Liver (tissue), 3 donors: Measurements from ENCODE around the gene WWOX.

Experiments
- EGR1 ChIP-seq, 2 donors: IDR thresholded peaks; 2 replicates each; pipeline ENCODE4 v1.6.1; 2016 to 2018; ENCODE audit warnings: antibody characterized with exemption in 2 of 2, low read depth in 2 of 2
- FOXA1 ChIP-seq: IDR thresholded peaks from 2 replicates; pipeline ENCODE4 v1.6.1; 2016; ENCODE audit warnings: antibody characterized with exemption
- HNF4A ChIP-seq, 2 donors: conservative IDR thresholded peaks; 2 replicates each; pipeline ENCODE4 v1.6.1; 2016; ENCODE audit warnings: antibody characterized with exemption in 2 of 2, mild to moderate bottlenecking in 2 of 2
- JUND ChIP-seq, 2 donors: IDR thresholded peaks; 2 replicates each; pipeline ENCODE4 v1.6.1; 2016; ENCODE audit warnings: antibody characterized with exemption in 2 of 2
- RAD21 ChIP-seq, 2 donors: IDR thresholded peaks; 2 replicates each; pipeline ENCODE4 v1.6.1; 2016; ENCODE audit warnings: antibody characterized with exemption in 2 of 2, mild to moderate bottlenecking in 2 of 2
- RXRA ChIP-seq, 2 donors: IDR thresholded peaks; 2 replicates each; pipeline ENCODE4 v1.6.1; 2017 to 2018; ENCODE audit warnings: antibody characterized with exemption in 2 of 2, mild to moderate bottlenecking in 1 of 2
- SP1 ChIP-seq: IDR thresholded peaks from 2 replicates; pipeline ENCODE4 v1.6.1; 2018; ENCODE audit warnings: antibody characterized with exemption, mild to moderate bottlenecking
- TAF1 ChIP-seq: conservative IDR thresholded peaks from 2 replicates; pipeline ENCODE4 v1.6.1; 2016; ENCODE audit warnings: antibody characterized with exemption, mild to moderate bottlenecking
- YY1 ChIP-seq: IDR thresholded peaks from 2 replicates; pipeline ENCODE4 v1.6.1; 2016; ENCODE audit warnings: antibody characterized with exemption, mild to moderate bottlenecking
- TF ChIP-seq, protein P1 (sequence below): fragments of 150-350 bp; IDR thresholded peaks from 2 replicates; pipeline ENCODE4 v1.5.1; 2017; ENCODE audit warnings: improper control_type of control experiment, low read depth, low read length; ENCODE audit not compliant: missing input control
- TF ChIP-seq, protein P2 (sequence below): IDR thresholded peaks from 2 replicates; pipeline ENCODE4 v1.6.1; 2016; ENCODE audit warnings: antibody characterized with exemption, mild to moderate bottlenecking
- TF ChIP-seq, protein P3 (sequence below): IDR thresholded peaks from 2 replicates; pipeline ENCODE4 v1.6.1; 2016; ENCODE audit warnings: antibody characterized with exemption
- TF ChIP-seq, protein P4 (sequence below): IDR thresholded peaks from 2 replicates; pipeline ENCODE4 v1.6.1; 2016; ENCODE audit warnings: antibody characterized with exemption
- TF ChIP-seq, protein P5 (sequence below): IDR thresholded peaks from 2 replicates; pipeline ENCODE4 v1.6.1; 2016; ENCODE audit warnings: antibody characterized with exemption
- donor health status: healthy.
- donor health status: healthy.

DNA sequence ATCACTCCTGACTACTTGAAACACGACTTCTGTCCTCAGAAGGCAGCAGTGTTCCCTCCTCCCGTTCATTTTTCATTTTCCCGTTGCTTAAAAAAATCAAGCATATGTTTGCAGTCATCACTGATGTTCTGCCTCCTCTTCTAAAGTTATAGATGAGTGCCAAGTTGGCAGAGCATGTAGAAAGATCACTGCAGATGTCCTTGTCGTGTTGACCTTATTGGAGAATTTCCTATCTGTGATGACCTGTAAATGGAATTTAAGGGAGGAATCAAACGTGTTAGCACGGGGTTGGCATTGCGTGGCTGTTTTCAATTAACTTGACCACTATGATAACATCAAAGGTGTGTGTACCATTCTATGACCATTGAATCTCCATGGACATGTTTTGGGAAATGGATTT lies 396.7 kb downstream of the WWOX start:
- TF ChIP-seq, protein P1, sequence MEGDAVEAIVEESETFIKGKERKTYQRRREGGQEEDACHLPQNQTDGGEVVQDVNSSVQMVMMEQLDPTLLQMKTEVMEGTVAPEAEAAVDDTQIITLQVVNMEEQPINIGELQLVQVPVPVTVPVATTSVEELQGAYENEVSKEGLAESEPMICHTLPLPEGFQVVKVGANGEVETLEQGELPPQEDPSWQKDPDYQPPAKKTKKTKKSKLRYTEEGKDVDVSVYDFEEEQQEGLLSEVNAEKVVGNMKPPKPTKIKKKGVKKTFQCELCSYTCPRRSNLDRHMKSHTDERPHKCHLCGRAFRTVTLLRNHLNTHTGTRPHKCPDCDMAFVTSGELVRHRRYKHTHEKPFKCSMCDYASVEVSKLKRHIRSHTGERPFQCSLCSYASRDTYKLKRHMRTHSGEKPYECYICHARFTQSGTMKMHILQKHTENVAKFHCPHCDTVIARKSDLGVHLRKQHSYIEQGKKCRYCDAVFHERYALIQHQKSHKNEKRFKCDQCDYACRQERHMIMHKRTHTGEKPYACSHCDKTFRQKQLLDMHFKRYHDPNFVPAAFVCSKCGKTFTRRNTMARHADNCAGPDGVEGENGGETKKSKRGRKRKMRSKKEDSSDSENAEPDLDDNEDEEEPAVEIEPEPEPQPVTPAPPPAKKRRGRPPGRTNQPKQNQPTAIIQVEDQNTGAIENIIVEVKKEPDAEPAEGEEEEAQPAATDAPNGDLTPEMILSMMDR = no peak
- TF ChIP-seq EGR1 (IDR thresholded peaks at IDR 0.05; ENCODE audit: low read depth in 2 of 2) = no peak
- peak in 1 of 2 donors; percentile 25 for TF ChIP-seq HNF4A (conservative IDR thresholded peaks at IDR 0.05)
- no peak for TF ChIP-seq TAF1
- TF ChIP-seq, protein P2, sequence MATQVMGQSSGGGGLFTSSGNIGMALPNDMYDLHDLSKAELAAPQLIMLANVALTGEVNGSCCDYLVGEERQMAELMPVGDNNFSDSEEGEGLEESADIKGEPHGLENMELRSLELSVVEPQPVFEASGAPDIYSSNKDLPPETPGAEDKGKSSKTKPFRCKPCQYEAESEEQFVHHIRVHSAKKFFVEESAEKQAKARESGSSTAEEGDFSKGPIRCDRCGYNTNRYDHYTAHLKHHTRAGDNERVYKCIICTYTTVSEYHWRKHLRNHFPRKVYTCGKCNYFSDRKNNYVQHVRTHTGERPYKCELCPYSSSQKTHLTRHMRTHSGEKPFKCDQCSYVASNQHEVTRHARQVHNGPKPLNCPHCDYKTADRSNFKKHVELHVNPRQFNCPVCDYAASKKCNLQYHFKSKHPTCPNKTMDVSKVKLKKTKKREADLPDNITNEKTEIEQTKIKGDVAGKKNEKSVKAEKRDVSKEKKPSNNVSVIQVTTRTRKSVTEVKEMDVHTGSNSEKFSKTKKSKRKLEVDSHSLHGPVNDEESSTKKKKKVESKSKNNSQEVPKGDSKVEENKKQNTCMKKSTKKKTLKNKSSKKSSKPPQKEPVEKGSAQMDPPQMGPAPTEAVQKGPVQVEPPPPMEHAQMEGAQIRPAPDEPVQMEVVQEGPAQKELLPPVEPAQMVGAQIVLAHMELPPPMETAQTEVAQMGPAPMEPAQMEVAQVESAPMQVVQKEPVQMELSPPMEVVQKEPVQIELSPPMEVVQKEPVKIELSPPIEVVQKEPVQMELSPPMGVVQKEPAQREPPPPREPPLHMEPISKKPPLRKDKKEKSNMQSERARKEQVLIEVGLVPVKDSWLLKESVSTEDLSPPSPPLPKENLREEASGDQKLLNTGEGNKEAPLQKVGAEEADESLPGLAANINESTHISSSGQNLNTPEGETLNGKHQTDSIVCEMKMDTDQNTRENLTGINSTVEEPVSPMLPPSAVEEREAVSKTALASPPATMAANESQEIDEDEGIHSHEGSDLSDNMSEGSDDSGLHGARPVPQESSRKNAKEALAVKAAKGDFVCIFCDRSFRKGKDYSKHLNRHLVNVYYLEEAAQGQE = no peak
- TF ChIP-seq, protein P3, sequence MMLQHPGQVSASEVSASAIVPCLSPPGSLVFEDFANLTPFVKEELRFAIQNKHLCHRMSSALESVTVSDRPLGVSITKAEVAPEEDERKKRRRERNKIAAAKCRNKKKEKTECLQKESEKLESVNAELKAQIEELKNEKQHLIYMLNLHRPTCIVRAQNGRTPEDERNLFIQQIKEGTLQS = no peak
- no peak for TF ChIP-seq JUND (IDR thresholded peaks at IDR 0.05)
- no peak for TF ChIP-seq FOXA1
- TF ChIP-seq, protein P4, sequence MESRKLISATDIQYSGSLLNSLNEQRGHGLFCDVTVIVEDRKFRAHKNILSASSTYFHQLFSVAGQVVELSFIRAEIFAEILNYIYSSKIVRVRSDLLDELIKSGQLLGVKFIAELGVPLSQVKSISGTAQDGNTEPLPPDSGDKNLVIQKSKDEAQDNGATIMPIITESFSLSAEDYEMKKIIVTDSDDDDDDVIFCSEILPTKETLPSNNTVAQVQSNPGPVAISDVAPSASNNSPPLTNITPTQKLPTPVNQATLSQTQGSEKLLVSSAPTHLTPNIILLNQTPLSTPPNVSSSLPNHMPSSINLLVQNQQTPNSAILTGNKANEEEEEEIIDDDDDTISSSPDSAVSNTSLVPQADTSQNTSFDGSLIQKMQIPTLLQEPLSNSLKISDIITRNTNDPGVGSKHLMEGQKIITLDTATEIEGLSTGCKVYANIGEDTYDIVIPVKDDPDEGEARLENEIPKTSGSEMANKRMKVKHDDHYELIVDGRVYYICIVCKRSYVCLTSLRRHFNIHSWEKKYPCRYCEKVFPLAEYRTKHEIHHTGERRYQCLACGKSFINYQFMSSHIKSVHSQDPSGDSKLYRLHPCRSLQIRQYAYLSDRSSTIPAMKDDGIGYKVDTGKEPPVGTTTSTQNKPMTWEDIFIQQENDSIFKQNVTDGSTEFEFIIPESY = no peak
- no peak for TF ChIP-seq SP1
- TF ChIP-seq YY1 = no peak
- no peak for TF ChIP-seq RAD21 (IDR thresholded peaks at IDR 0.05)
- TF ChIP-seq, protein P5, sequence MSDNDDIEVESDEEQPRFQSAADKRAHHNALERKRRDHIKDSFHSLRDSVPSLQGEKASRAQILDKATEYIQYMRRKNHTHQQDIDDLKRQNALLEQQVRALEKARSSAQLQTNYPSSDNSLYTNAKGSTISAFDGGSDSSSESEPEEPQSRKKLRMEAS = peak; percentile 19
- peak in 1 of 2 donors; percentile 27 for TF ChIP-seq RXRA (IDR thresholded peaks at IDR 0.05)
